SH-SY5Y (cell line): Measurements from ENCODE around the gene SMAP2.

Source experiments
- GATA2 ChIP-seq: IDR thresholded peaks from 2 replicates; pipeline ENCODE4 v1.6.1; 2011; ENCODE audit warnings: mild to moderate bottlenecking, low read depth, low read length
- GATA3 ChIP-seq: IDR thresholded peaks from 2 replicates; pipeline ENCODE4 v1.6.1; 2011; ENCODE audit warnings: low read depth, mild to moderate bottlenecking, low read length, moderate library complexity

DNA sequence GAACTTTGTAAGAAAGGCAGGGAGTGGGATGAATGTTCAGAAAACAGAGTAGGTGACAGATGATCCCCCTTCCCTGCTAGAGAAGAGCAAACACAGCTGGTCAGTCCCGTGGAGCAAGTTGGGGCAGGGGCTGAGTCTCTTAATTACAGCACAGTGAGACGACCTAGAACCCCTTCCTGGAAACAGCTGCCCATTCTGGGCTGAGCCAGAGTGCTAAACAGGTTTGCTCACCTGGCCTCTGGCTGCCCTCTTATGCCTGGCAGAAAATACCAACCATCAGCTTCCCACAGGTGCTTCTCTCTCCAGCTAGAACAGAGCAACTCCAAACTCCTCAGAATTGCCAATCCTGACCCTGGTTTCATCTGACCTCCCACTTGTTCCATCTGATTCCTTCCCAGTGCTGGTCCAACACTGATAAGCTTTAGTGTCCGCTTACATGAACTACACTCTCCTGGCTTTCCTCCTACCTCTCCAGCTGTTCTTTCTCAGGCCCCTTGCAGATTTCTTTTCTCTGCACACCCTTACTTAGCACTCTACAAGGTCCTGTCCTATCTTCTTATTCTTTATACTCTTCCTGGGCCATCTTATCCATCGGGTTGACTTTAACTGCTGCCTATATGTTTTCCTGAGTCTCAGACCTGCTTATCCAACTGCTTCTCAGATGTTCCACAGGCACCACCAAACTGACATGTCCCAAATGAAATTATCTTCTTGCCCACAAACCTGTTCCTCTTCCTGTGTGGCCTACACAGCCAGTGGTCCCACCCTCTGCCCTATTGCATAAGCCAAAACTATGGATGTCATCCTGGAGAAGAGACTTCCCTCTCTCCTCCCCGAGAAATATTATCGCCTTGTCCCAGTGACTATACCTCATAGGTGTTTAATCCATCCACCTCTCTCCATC is 33.9 kb upstream of the SMAP2 start:
- no peak for TF ChIP-seq GATA2
- TF ChIP-seq GATA3 = no peak
